GM23338 (cell line): ENCODE measurements around the gene SRXN1. TPM values are rescaled to one million over a fixed set of nuclear protein-coding genes. Genes with fewer than 3 reads are reported as not detected.

Experiments used
- ATAC-seq: fragments of 200-7000 bp; cut with Tn5 transposase; 3 replicates; pipeline ENCODE4 v1.9.1; 2020
- DNase-seq: peaks from one replicate; pipeline ENCODE4 v3.0.0-alpha.2; 2015; ENCODE audit warnings: low spot score
- H2AFZ ChIP-seq: fragments of 200-600 bp; sonication (generic); 2 replicates; pipeline ENCODE4 v1.8.0; 2016; ENCODE audit warnings: antibody characterized with exemption, mild to moderate bottlenecking, moderate library complexity
- H3F3A ChIP-seq: fragments of 200-600 bp; sonication (generic); replicated peaks from 2 replicates; pipeline ENCODE4 v1.8.0; 2017; ENCODE audit warnings: antibody characterized with exemption, mixed run types, low read depth
- H3K27ac ChIP-seq: fragments of 200-600 bp; sonication (generic); 2 replicates; pipeline ENCODE4 v1.6.1; 2016; ENCODE audit warnings: low read depth
- H3K27me3 ChIP-seq: fragments of 200-600 bp; sonication (generic); 2 replicates; pipeline ENCODE4 v1.8.0; 2016; ENCODE audit warnings: mild to moderate bottlenecking, mixed run types, moderate library complexity; ENCODE audit not compliant: insufficient read depth
- H3K36me3 ChIP-seq: fragments of 200-600 bp; sonication (generic); 2 replicates; pipeline ENCODE4 v1.8.0; 2016; ENCODE audit warnings: mild to moderate bottlenecking; ENCODE audit not compliant: insufficient read depth
- H3K4me1 ChIP-seq: fragments of 200-600 bp; sonication (generic); 2 replicates; pipeline ENCODE4 v1.8.0; 2016; ENCODE audit warnings: mild to moderate bottlenecking, moderate library complexity; ENCODE audit not compliant: insufficient read depth
- H3K4me2 ChIP-seq: fragments of 200-600 bp; sonication (generic); 2 replicates; pipeline ENCODE4 v1.7.1; 2017; ENCODE audit warnings: mixed run types
- H3K4me3 ChIP-seq: fragments of 200-600 bp; sonication (generic); 2 replicates; pipeline ENCODE4 v1.6.1; 2016; ENCODE audit warnings: mixed run types
- H3K79me2 ChIP-seq: fragments of 200-600 bp; sonication (generic); replicated peaks from 2 replicates; pipeline ENCODE4 v1.8.0; 2017; ENCODE audit warnings: mild to moderate bottlenecking; ENCODE audit not compliant: insufficient read depth
- H3K9me2 ChIP-seq: fragments of 200-600 bp; sonication (generic); 2 replicates; pipeline ENCODE4 v1.8.0; 2017; ENCODE audit not compliant: insufficient read depth
- H4K20me1 ChIP-seq: fragments of 200-600 bp; sonication (generic); replicated peaks from 2 replicates; pipeline ENCODE4 v1.8.0; 2017; ENCODE audit warnings: mild to moderate bottlenecking; ENCODE audit not compliant: insufficient read depth
- H3K27ac Mint-ChIP-seq: 2 replicates; pipeline ENCODE4 v1.8.0; 2020; ENCODE audit warnings: inconsistent platforms, mild to moderate bottlenecking, moderate library complexity, mixed read lengths
- H3K27me3 Mint-ChIP-seq: 3 replicates; pipeline ENCODE4 v1.8.0; 2022; ENCODE audit warnings: low read depth, mild to moderate bottlenecking, moderate library complexity, mixed read lengths, inconsistent platforms; ENCODE audit not compliant: insufficient read depth, poor library complexity
- H3K36me3 Mint-ChIP-seq: 3 replicates; pipeline ENCODE4 v1.8.0; 2021; ENCODE audit warnings: low read depth, mild to moderate bottlenecking, inconsistent platforms, moderate library complexity, mixed read lengths
- H3K4me1 Mint-ChIP-seq: 3 replicates; pipeline ENCODE4 v1.8.0; 2020; ENCODE audit warnings: mild to moderate bottlenecking, inconsistent platforms, mixed read lengths
- H3K4me3 Mint-ChIP-seq: 3 replicates; pipeline ENCODE4 v1.8.0; 2021; ENCODE audit warnings: moderate library complexity, mild to moderate bottlenecking, inconsistent platforms, mixed read lengths
- H3K9me3 Mint-ChIP-seq: 3 replicates; pipeline ENCODE4 v1.8.0; 2020; ENCODE audit warnings: moderate library complexity, mild to moderate bottlenecking, inconsistent platforms, mixed read lengths
- CREB1 ChIP-seq: fragments of 250-450 bp; sonication (Bioruptor Pico); IDR thresholded peaks from 2 replicates; pipeline ENCODE4 v1.5.0; 2020; ENCODE audit warnings: low read depth, mild to moderate bottlenecking, moderate library complexity
- EZH2phosphoT487 ChIP-seq: fragments of 200-600 bp; sonication (generic); IDR thresholded peaks from one replicate; pipeline ENCODE4 v1.8.1; 2018; ENCODE audit warnings: antibody characterized with exemption; ENCODE audit not compliant: unreplicated experiment
- JUNB ChIP-seq: IDR thresholded peaks from one replicate; pipeline ENCODE4 v1.6.1; 2016; ENCODE audit warnings: antibody characterized with exemption; ENCODE audit not compliant: unreplicated experiment
- STAT1 ChIP-seq: IDR thresholded peaks from one replicate; pipeline ENCODE4 v1.6.1; 2016; ENCODE audit warnings: antibody characterized with exemption; ENCODE audit not compliant: unreplicated experiment
- ZNF114 ChIP-seq: fragments of 250-450 bp; sonication (Bioruptor Pico); IDR thresholded peaks from 2 replicates; pipeline ENCODE4 v1.5.0; 2020; ENCODE audit warnings: mild to moderate bottlenecking, moderate library complexity
- ZNF331 ChIP-seq: fragments of 250-450 bp; sonication (Bioruptor Pico); IDR thresholded peaks from 2 replicates; pipeline ENCODE4 v1.5.0; 2020; ENCODE audit warnings: low read depth, mild to moderate bottlenecking, moderate library complexity
- polyA plus RNA-seq: library from polyadenylated mRNA; unstranded; fragments of >200 nt; fragmentation: Nextera tagmentation; extraction: Ambion mirVana; gene quantifications from 2 replicates; pipeline ENCODE4 v1.2.1, GENCODE V29; 2016
- total RNA-seq: library from RNA; depleted of rRNA; stranded (reverse); fragments of >200 nt; shearing (Covaris generic); gene quantifications from 2 replicates; pipeline ENCODE4 v1.2.3, GENCODE V29; 2014
- TF ChIP-seq, protein P1 (sequence below): fragments of 250-450 bp; sonication (Bioruptor Pico); IDR thresholded peaks from 2 replicates; pipeline ENCODE4 v1.5.0; 2020; ENCODE audit warnings: mild to moderate bottlenecking, moderate library complexity
- TF ChIP-seq, protein P2 (sequence below), 2 experiments: fragments of 200-600 bp in 1 of 2; sonication (generic) in 1 of 2; conservative IDR thresholded peaks; 2 replicates each; pipeline versions ENCODE4 v1.5.1 to v1.6.1; 2016 to 2017; ENCODE audit warnings: antibody characterized with exemption in 2 of 2, low read depth in 2 of 2, mild to moderate bottlenecking in 2 of 2, moderate library complexity in 1 of 2
- TF ChIP-seq, protein P3 (sequence below): IDR thresholded peaks from one replicate; pipeline ENCODE4 v1.6.1; 2018; ENCODE audit warnings: antibody characterized with exemption; ENCODE audit not compliant: unreplicated experiment

Gene SRXN1
- total and polyA plus RNA-seq, 2 experiments from 2014 or later, result 8.4 to 26.6 TPM

GRCh38 chr20:646868-647233 is 6.1 kb downstream of the SRXN1 start (continued):
- TF ChIP-seq, protein P1, sequence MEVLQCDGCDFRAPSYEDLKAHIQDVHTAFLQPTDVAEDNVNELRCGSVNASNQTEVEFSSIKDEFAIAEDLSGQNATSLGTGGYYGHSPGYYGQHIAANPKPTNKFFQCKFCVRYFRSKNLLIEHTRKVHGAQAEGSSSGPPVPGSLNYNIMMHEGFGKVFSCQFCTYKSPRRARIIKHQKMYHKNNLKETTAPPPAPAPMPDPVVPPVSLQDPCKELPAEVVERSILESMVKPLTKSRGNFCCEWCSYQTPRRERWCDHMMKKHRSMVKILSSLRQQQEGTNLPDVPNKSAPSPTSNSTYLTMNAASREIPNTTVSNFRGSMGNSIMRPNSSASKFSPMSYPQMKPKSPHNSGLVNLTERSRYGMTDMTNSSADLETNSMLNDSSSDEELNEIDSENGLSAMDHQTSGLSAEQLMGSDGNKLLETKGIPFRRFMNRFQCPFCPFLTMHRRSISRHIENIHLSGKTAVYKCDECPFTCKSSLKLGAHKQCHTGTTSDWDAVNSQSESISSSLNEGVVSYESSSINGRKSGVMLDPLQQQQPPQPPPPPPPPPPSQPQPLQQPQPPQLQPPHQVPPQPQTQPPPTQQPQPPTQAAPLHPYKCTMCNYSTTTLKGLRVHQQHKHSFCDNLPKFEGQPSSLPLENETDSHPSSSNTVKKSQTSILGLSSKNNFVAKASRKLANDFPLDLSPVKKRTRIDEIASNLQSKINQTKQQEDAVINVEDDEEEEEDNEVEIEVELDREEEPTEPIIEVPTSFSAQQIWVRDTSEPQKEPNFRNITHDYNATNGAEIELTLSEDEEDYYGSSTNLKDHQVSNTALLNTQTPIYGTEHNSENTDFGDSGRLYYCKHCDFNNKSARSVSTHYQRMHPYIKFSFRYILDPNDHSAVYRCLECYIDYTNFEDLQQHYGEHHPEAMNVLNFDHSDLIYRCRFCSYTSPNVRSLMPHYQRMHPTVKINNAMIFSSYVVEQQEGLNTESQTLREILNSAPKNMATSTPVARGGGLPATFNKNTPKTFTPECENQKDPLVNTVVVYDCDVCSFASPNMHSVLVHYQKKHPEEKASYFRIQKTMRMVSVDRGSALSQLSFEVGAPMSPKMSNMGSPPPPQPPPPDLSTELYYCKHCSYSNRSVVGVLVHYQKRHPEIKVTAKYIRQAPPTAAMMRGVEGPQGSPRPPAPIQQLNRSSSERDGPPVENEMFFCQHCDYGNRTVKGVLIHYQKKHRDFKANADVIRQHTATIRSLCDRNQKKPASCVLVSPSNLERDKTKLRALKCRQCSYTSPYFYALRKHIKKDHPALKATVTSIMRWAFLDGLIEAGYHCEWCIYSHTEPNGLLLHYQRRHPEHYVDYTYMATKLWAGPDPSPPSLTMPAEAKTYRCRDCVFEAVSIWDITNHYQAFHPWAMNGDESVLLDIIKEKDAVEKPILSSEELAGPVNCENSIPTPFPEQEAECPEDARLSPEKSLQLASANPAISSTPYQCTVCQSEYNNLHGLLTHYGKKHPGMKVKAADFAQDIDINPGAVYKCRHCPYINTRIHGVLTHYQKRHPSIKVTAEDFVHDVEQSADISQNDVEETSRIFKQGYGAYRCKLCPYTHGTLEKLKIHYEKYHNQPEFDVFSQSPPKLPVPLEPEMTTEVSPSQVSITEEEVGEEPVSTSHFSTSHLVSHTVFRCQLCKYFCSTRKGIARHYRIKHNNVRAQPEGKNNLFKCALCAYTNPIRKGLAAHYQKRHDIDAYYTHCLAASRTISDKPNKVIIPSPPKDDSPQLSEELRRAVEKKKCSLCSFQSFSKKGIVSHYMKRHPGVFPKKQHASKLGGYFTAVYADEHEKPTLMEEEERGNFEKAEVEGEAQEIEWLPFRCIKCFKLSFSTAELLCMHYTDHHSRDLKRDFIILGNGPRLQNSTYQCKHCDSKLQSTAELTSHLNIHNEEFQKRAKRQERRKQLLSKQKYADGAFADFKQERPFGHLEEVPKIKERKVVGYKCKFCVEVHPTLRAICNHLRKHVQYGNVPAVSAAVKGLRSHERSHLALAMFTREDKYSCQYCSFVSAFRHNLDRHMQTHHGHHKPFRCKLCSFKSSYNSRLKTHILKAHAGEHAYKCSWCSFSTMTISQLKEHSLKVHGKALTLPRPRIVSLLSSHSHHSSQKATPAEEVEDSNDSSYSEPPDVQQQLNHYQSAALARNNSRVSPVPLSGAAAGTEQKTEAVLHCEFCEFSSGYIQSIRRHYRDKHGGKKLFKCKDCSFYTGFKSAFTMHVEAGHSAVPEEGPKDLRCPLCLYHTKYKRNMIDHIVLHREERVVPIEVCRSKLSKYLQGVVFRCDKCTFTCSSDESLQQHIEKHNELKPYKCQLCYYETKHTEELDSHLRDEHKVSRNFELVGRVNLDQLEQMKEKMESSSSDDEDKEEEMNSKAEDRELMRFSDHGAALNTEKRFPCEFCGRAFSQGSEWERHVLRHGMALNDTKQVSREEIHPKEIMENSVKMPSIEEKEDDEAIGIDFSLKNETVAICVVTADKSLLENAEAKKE (CRISPR knock-in tag), result no peak
- TF ChIP-seq CREB1, result no peak

DNA sequence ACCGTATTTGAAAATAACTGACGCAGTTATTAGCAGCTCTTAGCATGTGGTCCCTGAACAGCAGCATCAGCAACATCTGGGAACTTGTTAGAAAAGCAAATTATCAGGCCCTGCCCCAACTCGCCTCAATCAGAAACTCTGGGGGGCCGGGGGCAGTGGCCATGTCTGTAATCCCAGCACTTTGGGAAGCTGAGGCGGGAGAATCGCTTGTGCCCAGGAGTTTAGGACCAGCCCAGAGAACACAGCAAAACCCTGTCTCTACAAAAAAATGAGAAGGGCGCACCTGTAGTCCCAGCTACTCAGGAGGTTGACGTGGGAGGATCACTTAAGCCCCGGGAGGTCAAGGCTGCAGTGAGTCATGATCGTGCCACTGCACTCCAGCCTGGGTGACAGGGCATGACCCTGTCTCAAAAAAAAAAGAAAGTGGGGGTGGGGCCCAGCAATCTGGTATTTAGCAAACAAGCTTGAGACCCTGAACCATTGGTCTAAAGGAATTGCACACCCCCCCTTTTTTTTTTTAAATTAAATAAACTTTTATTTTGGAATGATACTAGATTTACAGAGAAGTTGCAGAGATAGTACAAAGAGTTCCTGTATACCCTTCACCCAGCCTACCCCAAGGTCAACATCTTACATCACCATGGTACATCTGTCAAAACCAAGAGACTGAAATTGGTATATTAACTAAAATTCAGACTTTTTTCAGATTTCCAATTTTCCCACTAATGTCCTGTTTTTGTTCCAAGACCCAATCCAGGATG is 6.7 kb downstream of the SRXN1 start:
- ATAC-seq, result no peak
- peaks cover 46% of the 10 kb centered on the region for H3K36me3 Mint-ChIP-seq
- TF ChIP-seq EZH2phosphoT487, result no peak
- no peak for TF ChIP-seq JUNB
- TF ChIP-seq CREB1, result no peak
- TF ChIP-seq, protein P2, sequence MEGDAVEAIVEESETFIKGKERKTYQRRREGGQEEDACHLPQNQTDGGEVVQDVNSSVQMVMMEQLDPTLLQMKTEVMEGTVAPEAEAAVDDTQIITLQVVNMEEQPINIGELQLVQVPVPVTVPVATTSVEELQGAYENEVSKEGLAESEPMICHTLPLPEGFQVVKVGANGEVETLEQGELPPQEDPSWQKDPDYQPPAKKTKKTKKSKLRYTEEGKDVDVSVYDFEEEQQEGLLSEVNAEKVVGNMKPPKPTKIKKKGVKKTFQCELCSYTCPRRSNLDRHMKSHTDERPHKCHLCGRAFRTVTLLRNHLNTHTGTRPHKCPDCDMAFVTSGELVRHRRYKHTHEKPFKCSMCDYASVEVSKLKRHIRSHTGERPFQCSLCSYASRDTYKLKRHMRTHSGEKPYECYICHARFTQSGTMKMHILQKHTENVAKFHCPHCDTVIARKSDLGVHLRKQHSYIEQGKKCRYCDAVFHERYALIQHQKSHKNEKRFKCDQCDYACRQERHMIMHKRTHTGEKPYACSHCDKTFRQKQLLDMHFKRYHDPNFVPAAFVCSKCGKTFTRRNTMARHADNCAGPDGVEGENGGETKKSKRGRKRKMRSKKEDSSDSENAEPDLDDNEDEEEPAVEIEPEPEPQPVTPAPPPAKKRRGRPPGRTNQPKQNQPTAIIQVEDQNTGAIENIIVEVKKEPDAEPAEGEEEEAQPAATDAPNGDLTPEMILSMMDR (conservative IDR thresholded peaks at IDR 0.05; ENCODE audit: low read depth in 2 of 2), result no peak
- TF ChIP-seq, protein P3, sequence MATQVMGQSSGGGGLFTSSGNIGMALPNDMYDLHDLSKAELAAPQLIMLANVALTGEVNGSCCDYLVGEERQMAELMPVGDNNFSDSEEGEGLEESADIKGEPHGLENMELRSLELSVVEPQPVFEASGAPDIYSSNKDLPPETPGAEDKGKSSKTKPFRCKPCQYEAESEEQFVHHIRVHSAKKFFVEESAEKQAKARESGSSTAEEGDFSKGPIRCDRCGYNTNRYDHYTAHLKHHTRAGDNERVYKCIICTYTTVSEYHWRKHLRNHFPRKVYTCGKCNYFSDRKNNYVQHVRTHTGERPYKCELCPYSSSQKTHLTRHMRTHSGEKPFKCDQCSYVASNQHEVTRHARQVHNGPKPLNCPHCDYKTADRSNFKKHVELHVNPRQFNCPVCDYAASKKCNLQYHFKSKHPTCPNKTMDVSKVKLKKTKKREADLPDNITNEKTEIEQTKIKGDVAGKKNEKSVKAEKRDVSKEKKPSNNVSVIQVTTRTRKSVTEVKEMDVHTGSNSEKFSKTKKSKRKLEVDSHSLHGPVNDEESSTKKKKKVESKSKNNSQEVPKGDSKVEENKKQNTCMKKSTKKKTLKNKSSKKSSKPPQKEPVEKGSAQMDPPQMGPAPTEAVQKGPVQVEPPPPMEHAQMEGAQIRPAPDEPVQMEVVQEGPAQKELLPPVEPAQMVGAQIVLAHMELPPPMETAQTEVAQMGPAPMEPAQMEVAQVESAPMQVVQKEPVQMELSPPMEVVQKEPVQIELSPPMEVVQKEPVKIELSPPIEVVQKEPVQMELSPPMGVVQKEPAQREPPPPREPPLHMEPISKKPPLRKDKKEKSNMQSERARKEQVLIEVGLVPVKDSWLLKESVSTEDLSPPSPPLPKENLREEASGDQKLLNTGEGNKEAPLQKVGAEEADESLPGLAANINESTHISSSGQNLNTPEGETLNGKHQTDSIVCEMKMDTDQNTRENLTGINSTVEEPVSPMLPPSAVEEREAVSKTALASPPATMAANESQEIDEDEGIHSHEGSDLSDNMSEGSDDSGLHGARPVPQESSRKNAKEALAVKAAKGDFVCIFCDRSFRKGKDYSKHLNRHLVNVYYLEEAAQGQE, result no peak
- TF ChIP-seq ZNF114, result no peak
- no peak for TF ChIP-seq ZNF331 (CRISPR knock-in tag)
- no peak for TF ChIP-seq STAT1

More for the DNA sequence above, 6.7 kb downstream of the SRXN1 start:
- Mint-ChIP-seq H3K4me1 (peaks cover 16% of the 10 kb centered on the region), H3K27ac (no peak overlapping the region), H3K4me3 (no peak overlapping the region), H3K9me3 (peaks cover 10% of the 10 kb centered on the region; the same call in 2 of the 3 replicates), H3K27me3 (peaks cover 21% of the 10 kb centered on the region)
- Histone ChIP-seq H3K79me2 (no peaks in the 10 kb centered on the region), H3K27me3 (no peaks in the 10 kb centered on the region), H3K4me1 (peaks cover 4% of the 10 kb centered on the region; the same call in 1 of the 2 replicates), H3F3A (peaks cover 7% of the 10 kb centered on the region; the same call in 1 of the 2 replicates), H3K4me3 (no peak overlapping the region), H3K4me2 (no peak overlapping the region), H2AFZ (no peak overlapping the region), H3K27ac (0 out of 2 replicates have a peak overlapping the region, but pooled peaks have one; percentile 15), H3K9me2 (no peaks in the 10 kb centered on the region), H4K20me1 (no peaks in the 10 kb centered on the region; the same call in 1 of the 2 replicates), H3K36me3 (no peaks in the 10 kb centered on the region)
- DNase-seq, result no peak
